ENCODE data around the gene ACOT7.
"Not testable (repeated sequence)": the region's sequence is repeated elsewhere in the genome, so short reads cannot be mapped to it uniquely, and the experiment has no call there.

Gene ACOT7

GRCh38 chr1:6308449-6308848 lies 85.1 kb downstream of the ACOT7 start:
- no peak overlapping the region for H2AFZ ChIP-seq (ENCODE audit: low read depth, low read length)
- no peaks in the 10 kb centered on the region for H3K4me1 ChIP-seq (ENCODE audit: insufficient read depth, low read length)
- H3K9me3 ChIP-seq (ENCODE audit: low read length), result peaks cover 14% of the 10 kb centered on the region
- no peak overlapping the region for H3K4me3 ChIP-seq (ENCODE audit: low read length)
- peaks cover 17% of the 10 kb centered on the region for H3K36me3 ChIP-seq (ENCODE audit: insufficient read depth, low read length)
- no peaks in the 10 kb centered on the region for H3K27me3 ChIP-seq (ENCODE audit: insufficient read depth, low read length)

DNA sequence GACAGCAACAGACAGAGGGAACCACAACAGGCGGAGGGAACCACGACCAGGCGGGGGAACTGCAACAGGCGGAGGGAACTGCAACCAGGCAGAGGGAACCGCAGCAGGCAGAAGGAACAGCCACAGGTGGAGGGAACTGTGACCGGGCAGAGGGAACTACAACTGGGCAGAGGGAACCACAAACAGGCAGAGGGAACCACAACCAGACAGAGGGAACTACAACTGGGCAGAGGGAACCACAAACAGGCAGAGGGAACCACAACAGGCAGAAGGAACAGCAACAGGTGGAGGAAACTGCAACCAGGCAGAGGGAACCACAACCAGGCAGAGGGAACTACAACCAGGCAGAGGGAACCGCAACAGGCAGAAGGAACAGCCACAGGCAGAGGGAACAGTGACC lies 85.9 kb downstream of the ACOT7 start:
- H2AFZ ChIP-seq (ENCODE audit: low read depth, low read length); H3K4me3 ChIP-seq (ENCODE audit: low read length); H3K4me1 ChIP-seq (ENCODE audit: insufficient read depth, low read length); H3K27me3 ChIP-seq (ENCODE audit: insufficient read depth, low read length): not testable (repeated sequence)
- Histone ChIP-seq H3K9me3 (ENCODE audit: low read length) (peaks cover 14% of the 10 kb centered on the region), H3K36me3 (ENCODE audit: insufficient read depth, low read length) (peaks cover 19% of the 10 kb centered on the region)

DNA sequence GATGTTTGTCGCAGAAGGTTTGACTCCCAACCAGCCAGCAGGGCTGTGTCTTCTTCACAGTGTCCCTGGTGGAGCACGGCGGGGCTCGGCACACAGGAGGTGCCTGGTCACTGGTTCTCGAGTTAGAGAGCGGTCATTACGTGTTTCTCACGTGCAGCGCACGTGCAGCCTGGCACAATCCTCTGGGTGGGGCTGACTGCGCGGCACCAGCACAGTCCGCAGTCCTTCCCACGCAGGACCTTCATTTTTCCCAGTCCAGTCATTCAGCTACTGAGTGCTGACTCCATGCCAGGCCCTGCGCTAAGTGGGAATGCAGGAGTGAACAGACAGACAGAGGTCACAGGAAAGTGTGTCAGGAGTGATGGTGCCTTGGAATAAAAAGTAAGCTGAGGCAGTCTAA lies 86.5 kb downstream of the ACOT7 start:
- H3K9me3 ChIP-seq (ENCODE audit: low read length), result peaks cover 17% of the 10 kb centered on the region
- no peak overlapping the region for H2AFZ ChIP-seq (ENCODE audit: low read depth, low read length)
- H3K4me3 ChIP-seq (ENCODE audit: low read length), result no peak overlapping the region
- no peaks in the 10 kb centered on the region for H3K27me3 ChIP-seq (ENCODE audit: insufficient read depth, low read length)
- peaks cover 24% of the 10 kb centered on the region for H3K36me3 ChIP-seq (ENCODE audit: insufficient read depth, low read length)
- H3K4me1 ChIP-seq (ENCODE audit: insufficient read depth, low read length), result no peaks in the 10 kb centered on the region

GRCh38 chr1:6303397-6304012 lies 90.1 kb downstream of the ACOT7 start:
- H3K9me3 ChIP-seq (ENCODE audit: low read length), result peaks cover 17% of the 10 kb centered on the region
- no peak overlapping the region for H2AFZ ChIP-seq (ENCODE audit: low read depth, low read length)
- H3K27me3 ChIP-seq (ENCODE audit: insufficient read depth, low read length), result no peaks in the 10 kb centered on the region
- H3K4me1 ChIP-seq (ENCODE audit: insufficient read depth, low read length), result no peaks in the 10 kb centered on the region
- peaks cover 34% of the 10 kb centered on the region for H3K36me3 ChIP-seq (ENCODE audit: insufficient read depth, low read length)
- no peak overlapping the region for H3K4me3 ChIP-seq (ENCODE audit: low read length)

DNA sequence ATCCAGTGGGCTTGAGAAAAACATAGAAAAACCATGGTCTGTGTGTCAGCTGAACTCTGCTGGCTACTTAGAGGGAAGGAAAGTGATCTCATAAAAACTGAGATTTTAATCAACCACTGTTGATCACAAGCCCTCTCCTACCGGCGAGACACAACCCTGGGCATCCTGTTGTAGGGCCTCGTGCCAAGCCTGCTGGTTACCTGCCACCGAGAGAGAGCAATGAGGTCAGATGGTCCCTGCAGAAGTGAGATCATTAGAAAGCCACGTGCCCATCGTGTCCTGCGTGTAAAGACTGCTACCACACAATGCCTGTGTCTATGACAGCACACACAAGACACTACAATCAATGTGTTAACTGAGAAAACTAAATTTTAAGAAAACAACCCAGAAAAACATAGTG lies 91.0 kb downstream of the ACOT7 start:
- Histone ChIP-seq H3K4me3 (ENCODE audit: low read length) (no peak overlapping the region), H3K27me3 (ENCODE audit: insufficient read depth, low read length) (no peaks in the 10 kb centered on the region), H3K36me3 (ENCODE audit: insufficient read depth, low read length) (peaks cover 34% of the 10 kb centered on the region), H2AFZ (ENCODE audit: low read depth, low read length) (no peak overlapping the region), H3K4me1 (ENCODE audit: insufficient read depth, low read length) (no peaks in the 10 kb centered on the region), H3K9me3 (ENCODE audit: low read length) (peaks cover 17% of the 10 kb centered on the region)

DNA sequence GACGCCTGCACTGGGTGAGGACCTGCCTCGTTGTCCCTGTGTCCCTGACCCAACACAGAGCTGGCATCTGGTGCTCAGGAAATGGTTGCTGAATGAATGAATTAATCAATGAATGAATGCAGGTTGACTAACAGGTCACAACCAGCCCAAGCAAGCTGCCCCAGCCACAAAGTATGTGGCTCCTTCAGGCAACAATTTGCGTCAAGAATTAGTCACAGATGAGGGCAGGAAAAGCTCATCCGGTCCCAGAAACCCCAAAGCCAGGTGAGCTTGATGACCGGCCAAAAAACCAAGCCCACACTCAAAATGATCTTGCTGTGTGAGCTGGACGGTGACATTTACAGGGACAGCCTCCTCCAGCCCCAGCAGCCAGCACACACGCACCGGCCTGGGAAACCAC lies 92.0 kb downstream of the ACOT7 start:
- Histone ChIP-seq H3K27me3 (ENCODE audit: insufficient read depth, low read length) (no peaks in the 10 kb centered on the region), H3K9me3 (ENCODE audit: low read length) (peaks cover 8% of the 10 kb centered on the region), H3K4me1 (ENCODE audit: insufficient read depth, low read length) (no peaks in the 10 kb centered on the region), H3K36me3 (ENCODE audit: insufficient read depth, low read length) (peaks cover 26% of the 10 kb centered on the region), H2AFZ (ENCODE audit: low read depth, low read length) (no peak overlapping the region), H3K4me3 (ENCODE audit: low read length) (no peak overlapping the region)

GRCh38 chr1:6300342-6301048 lies 93.1 kb downstream of the ACOT7 start:
- Histone ChIP-seq H3K9me3 (ENCODE audit: low read length) (peaks cover 3% of the 10 kb centered on the region), H3K36me3 (ENCODE audit: insufficient read depth, low read length) (peaks cover 22% of the 10 kb centered on the region), H3K27me3 (ENCODE audit: insufficient read depth, low read length) (no peaks in the 10 kb centered on the region), H3K4me1 (ENCODE audit: insufficient read depth, low read length) (no peaks in the 10 kb centered on the region), H3K4me3 (ENCODE audit: low read length) (no peak overlapping the region), H2AFZ (ENCODE audit: low read depth, low read length) (no peak overlapping the region)

DNA sequence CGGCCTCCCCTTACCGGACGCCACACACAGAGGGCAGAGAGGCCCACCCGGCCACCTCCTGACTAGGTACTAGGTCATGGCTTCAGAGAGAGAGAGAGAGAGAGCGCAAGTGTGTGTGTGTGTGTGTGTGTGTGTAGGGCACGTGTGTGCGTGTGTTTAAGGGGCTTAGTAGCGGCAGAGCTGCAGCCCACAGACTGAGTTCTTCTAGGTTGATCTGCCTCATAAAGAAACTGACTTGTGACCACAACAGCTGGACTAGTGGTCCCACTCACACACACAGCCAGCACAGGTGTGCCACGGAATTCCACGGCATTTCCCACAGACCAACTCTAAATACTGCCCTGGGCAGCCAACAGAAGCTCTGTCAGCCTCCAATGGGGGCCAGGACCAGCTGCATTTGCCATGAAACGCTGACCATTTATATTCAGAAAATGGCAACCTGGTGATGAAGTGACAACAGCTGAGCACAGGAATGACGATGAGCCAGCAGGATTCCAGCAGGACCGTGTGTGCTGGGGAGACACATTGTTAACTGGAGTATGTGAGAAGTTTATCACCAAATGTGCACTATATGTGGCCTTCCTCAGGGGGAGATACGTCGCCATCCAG lies 93.9 kb downstream of the ACOT7 start:
- H3K9me3 ChIP-seq (ENCODE audit: low read length), result peaks cover 3% of the 10 kb centered on the region
- no peaks in the 10 kb centered on the region for H3K27me3 ChIP-seq (ENCODE audit: insufficient read depth, low read length)
- H3K4me1 ChIP-seq (ENCODE audit: insufficient read depth, low read length), result no peaks in the 10 kb centered on the region
- H2AFZ ChIP-seq (ENCODE audit: low read depth, low read length), result no peak overlapping the region
- H3K36me3 ChIP-seq (ENCODE audit: insufficient read depth, low read length), result peaks cover 23% of the 10 kb centered on the region
- no peak overlapping the region for H3K4me3 ChIP-seq (ENCODE audit: low read length)

DNA sequence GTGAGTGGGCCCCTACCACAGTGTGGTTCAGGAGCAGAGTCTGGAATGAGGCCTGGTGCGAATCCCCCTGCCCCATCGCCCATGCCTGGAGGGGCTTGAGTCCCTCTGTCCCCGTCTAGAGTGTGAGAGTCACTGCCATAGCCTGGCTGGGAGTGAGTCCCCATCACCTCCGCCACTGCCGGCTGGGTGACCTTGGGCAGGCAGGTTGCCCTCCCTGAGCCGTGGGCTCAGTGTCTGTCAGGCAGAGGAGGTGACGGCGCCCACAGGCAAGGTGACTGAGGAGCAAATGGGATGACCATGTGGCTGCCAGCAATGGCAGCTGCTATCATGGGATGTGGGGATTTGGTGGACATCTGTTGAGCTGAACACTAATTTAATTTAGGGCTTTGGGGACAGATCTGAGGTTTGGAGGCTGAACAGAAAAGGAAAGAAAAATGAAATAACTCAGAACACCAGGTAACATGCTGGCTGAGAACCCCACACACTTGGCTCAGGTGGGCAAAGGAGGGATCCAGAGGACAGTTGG lies 94.6 kb downstream of the ACOT7 start:
- no peak overlapping the region for H3K4me3 ChIP-seq (ENCODE audit: low read length)
- H3K27me3 ChIP-seq (ENCODE audit: insufficient read depth, low read length), result no peaks in the 10 kb centered on the region
- no peaks in the 10 kb centered on the region for H3K4me1 ChIP-seq (ENCODE audit: insufficient read depth, low read length)
- peaks cover 28% of the 10 kb centered on the region for H3K36me3 ChIP-seq (ENCODE audit: insufficient read depth, low read length)
- no peak overlapping the region for H2AFZ ChIP-seq (ENCODE audit: low read depth, low read length)
- peaks cover 3% of the 10 kb centered on the region for H3K9me3 ChIP-seq (ENCODE audit: low read length)

DNA sequence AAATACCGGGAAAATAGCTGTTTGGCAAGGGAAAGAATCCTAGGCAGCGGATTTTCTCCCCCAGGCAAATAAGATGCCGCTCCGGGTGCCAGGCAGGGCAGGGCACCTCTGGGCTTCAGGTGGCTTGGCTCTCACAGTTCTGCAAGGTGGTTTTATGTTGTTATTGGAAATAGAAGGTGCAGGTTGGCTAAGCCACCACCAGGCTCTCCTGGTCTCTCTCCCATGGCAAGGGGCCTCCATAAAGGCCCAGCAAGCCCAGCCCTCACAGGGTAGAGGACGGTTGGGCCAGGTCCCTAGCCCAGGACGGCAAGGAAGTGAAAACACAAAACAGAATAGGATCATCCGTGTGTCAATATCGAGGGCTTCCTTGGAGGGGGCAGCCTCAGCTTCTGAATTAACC lies 95.0 kb downstream of the ACOT7 start:
- Histone ChIP-seq H3K27me3 (ENCODE audit: insufficient read depth, low read length) (no peaks in the 10 kb centered on the region), H3K9me3 (ENCODE audit: low read length) (peaks cover 3% of the 10 kb centered on the region), H3K36me3 (ENCODE audit: insufficient read depth, low read length) (peaks cover 28% of the 10 kb centered on the region), H3K4me3 (ENCODE audit: low read length) (no peak overlapping the region), H3K4me1 (ENCODE audit: insufficient read depth, low read length) (no peaks in the 10 kb centered on the region), H2AFZ (ENCODE audit: low read depth, low read length) (no peak overlapping the region)

GRCh38 chr1:6295910-6296309 lies 97.7 kb downstream of the ACOT7 start:
- no peak overlapping the region for H2AFZ ChIP-seq (ENCODE audit: low read depth, low read length)
- H3K36me3 ChIP-seq (ENCODE audit: insufficient read depth, low read length), result peaks cover 26% of the 10 kb centered on the region
- H3K9me3 ChIP-seq (ENCODE audit: low read length), result no peaks in the 10 kb centered on the region
- H3K4me3 ChIP-seq (ENCODE audit: low read length), result no peak overlapping the region
- no peaks in the 10 kb centered on the region for H3K27me3 ChIP-seq (ENCODE audit: insufficient read depth, low read length)
- no peaks in the 10 kb centered on the region for H3K4me1 ChIP-seq (ENCODE audit: insufficient read depth, low read length)

GRCh38 chr1:6294890-6295556 lies 98.5 kb downstream of the ACOT7 start:
- Histone ChIP-seq H3K4me3 (ENCODE audit: low read length) (no peak overlapping the region), H3K4me1 (ENCODE audit: insufficient read depth, low read length) (no peaks in the 10 kb centered on the region), H2AFZ (ENCODE audit: low read depth, low read length) (no peak overlapping the region), H3K36me3 (ENCODE audit: insufficient read depth, low read length) (peaks cover 26% of the 10 kb centered on the region), H3K9me3 (ENCODE audit: low read length) (no peaks in the 10 kb centered on the region), H3K27me3 (ENCODE audit: insufficient read depth, low read length) (no peaks in the 10 kb centered on the region)
